Gastroesophageal sphincter (tissue), 3 donors: ENCODE measurements around the gene VSTM5.

Source experiments
- CTCF ChIP-seq, 4 experiments: fragments of 200-600 bp in 2 of 4; fragments of 450-650 bp in 2 of 4; sonication (generic) in 1 of 4; IDR thresholded peaks; one replicate each; pipeline ENCODE4 v1.5.1; 2017 to 2019; ENCODE audit warnings: antibody characterized with exemption in 4 of 4, mild to moderate bottlenecking in 2 of 4, moderate library complexity in 2 of 4
- EP300 ChIP-seq: sonication (generic); formaldehyde crosslinking; IDR thresholded peaks from one replicate; pipeline ENCODE4 v1.6.1; 2017; ENCODE audit warnings: antibody characterized with exemption, mild to moderate bottlenecking
- POLR2A ChIP-seq, 2 donors: fragments of 450-650 bp; IDR thresholded peaks; one replicate each; pipeline ENCODE4 v1.6.1; 2017; ENCODE audit warnings: antibody characterized with exemption in 2 of 2, mild to moderate bottlenecking in 2 of 2, moderate library complexity in 1 of 2
- POLR2AphosphoS5 ChIP-seq: sonication (generic); formaldehyde crosslinking; IDR thresholded peaks from one replicate; pipeline ENCODE4 v1.6.1; 2017; ENCODE audit warnings: antibody characterized with exemption

- TF ChIP-seq POLR2A (IDR thresholded peaks at IDR 0.05) (no peak), CTCF (IDR thresholded peaks at IDR 0.05) (no peak), POLR2AphosphoS5 (no peak), EP300 (no peak)
These were observed 18.9 kb downstream of the VSTM5 start for GRCh38 chr11:93831343-93832127.
